A549 treated with dexamethasone at 1 μM for 4 hours (cell line): Measurements from ENCODE around the gene ZMYND12. TPM values are rescaled to one million over a fixed set of nuclear protein-coding genes. Genes with fewer than 3 reads are reported as not detected.

Source experiments
- total RNA-seq: library from RNA; stranded (reverse); fragments of 200-300 nt; extraction: Qiagen RNA extraction; gene quantifications from 5 replicates; pipeline ENCODE4 v1.2.3, GENCODE V29; 2022

Gene ZMYND12
- 0.27 to 0.69 TPM (median 0.39 TPM) in 5 replicates for total RNA-seq

GRCh38 chr1:42456010-42456753 is at the start of gene ZMYND12, which contains the start of gene PPCS:
Gene ZMYND12, minus strand, starts transcription at chr1:42456022. Its CDS starts 25 bp downstream, at chr1:42455997.
Gene PPCS, plus strand, starts transcription at chr1:42456543. Its CDS starts 23 bp downstream, at chr1:42456566.

GRCh38 chr1:42462828-42463763 is 7.3 kb upstream of the ZMYND12 start, which contains the start of gene CCDC30:
Gene CCDC30, plus strand, starts transcription at chr1:42463286. Its CDS starts 17,266 bp downstream, at chr1:42480552.

GRCh38 chr1:42380586-42381279 is 75.1 kb downstream of the ZMYND12 start, which contains the start of gene RIMKLA:
Gene RIMKLA, plus strand, starts transcription at chr1:42380792. Its CDS starts 143 bp downstream, at chr1:42380935.

Other genes starting within 250 kb of the ZMYND12 start
- 15.3 to 23.4 TPM (median 20.8 TPM) in 5 replicates for gene FOXJ3, start 120.8 kb downstream of the ZMYND12 start, total RNA-seq
- 0.25 to 0.98 TPM (median 0.47 TPM) in 5 replicates for gene RIMKLA, start 75.2 kb downstream of the ZMYND12 start, total RNA-seq
- gene PPCS, start 521 bp upstream of the ZMYND12 start, total RNA-seq, result 35.7 to 43.2 TPM (median 37.4 TPM) in 5 replicates
- 0.23 to 1.5 TPM (median 0.56 TPM) in 5 replicates for gene CCDC30, start 7.3 kb upstream of the ZMYND12 start, total RNA-seq
- 58.4 to 75.0 TPM (median 61.8 TPM) in 5 replicates for gene PPIH, start 202.4 kb upstream of the ZMYND12 start, total RNA-seq
- gene YBX1, start 226.4 kb upstream of the ZMYND12 start, total RNA-seq, result 759 to 914 TPM (median 874 TPM) in 5 replicates